ENCODE data around the gene MCM3AP.
A peak's percentile ranks its signal among the peaks of the same experiment; 100 is the strongest.
"Not testable (repeated sequence)": the region's sequence is repeated elsewhere in the genome, so short reads cannot be mapped to it uniquely, and the experiment has no call there.

The MCM3AP gene

DNA sequence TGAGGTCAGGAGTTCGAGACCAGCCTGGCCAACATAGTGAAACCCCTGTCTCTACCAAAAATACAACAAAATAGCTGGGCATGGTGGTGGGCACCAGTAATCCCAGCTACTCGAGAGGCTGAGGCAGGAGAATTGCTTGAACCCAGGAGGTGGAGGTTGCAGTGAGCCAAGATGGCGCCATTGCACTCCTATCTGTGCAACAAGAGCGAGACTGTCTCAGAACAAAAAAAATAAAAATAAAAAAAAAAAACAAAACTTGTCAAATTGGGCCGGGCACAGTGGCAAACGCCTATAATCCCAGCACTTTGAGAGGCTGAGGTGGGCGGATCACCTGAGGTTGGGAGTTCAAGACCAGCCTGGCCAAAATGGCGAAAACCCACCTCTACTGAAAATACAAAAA is 24.8 kb upstream of the MCM3AP start:
- not testable (repeated sequence) for DNase-seq

- no peak for DNase-seq
These were observed 23.0 kb upstream of the MCM3AP start for GRCh38 chr21:46308431-46308830.

DNA sequence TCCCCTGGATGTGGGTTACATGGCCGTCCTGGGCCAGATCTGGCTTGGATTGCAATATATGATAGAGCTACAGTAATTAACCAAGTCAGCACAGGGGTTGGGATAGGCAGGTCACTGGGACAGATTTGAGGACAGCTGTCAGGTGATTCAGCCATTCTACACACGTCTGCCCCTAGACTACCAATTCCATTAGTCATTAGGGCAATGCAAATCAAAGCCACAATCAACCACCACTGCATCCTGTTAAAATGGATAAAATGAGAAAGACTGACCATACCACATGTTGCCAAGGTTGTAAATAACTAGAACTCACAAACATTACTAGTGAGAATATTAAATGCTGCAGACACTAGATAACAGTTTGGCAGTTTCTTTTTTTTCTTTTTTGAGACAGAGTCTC is 22.2 kb upstream of the MCM3AP start:
- no peak for DNase-seq

GRCh38 chr21:46304955-46305354 is 19.5 kb upstream of the MCM3AP start:
- no peak for DNase-seq

GRCh38 chr21:46304437-46304836 is 19.0 kb upstream of the MCM3AP start:
- DNase-seq = no peak

GRCh38 chr21:46301759-46302158 is 16.3 kb upstream of the MCM3AP start:
- DNase-seq = no peak

GRCh38 chr21:46299167-46299566 is 13.8 kb upstream of the MCM3AP start:
- no peak for DNase-seq

DNA sequence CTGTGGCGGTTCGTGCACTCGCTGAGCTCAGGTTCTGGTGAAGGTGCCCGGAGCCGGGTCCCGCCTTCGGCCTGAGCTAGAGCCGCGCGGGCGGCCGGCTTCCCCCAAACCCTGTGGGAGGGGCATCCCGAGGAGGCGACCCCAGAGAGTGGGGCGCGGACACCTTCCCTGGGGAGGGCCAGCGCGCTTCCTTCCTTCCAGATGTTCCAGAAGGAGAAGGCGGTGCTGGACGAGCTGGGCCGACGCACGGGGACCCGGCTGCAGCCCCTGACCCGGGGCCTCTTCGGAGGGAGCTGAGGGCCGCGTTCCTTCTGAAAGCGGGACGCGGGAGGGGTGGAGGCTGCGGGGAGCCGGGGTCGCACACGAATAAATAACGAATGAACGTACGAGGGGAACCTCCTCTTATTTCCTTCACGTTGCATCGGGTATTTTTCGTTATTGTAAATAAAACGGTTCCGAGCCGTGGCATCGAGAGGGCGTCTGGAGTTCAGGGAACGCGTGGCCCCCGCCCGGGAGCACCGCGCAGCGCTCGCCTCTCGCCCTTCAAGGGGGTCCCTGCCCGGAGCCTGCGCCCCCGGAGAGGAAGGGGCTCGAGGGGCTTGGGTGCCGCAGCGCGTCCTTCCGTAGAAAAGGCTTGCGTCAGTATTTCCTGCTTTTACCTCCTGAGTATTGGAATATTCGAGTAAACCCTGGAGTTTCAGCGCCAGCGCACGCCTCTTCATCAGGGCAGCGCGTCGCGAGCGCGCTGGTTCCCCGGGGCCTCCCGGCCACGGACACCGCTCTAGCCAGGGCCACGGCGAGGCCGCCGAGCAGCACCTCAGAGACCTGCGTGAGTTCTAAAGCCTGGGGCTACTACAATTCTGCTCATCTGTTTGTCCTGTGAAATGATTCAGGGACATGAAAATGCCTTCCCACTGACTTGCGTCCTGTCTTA is 12.2 kb upstream of the MCM3AP start:
- DNase-seq = no peak

GRCh38 chr21:46295996-46296752 is 10.8 kb upstream of the MCM3AP start:
- DNase-seq = peak; percentile 84 to 89

GRCh38 chr21:46295177-46295770 is 9.9 kb upstream of the MCM3AP start:
- DNase-seq = no peak

DNA sequence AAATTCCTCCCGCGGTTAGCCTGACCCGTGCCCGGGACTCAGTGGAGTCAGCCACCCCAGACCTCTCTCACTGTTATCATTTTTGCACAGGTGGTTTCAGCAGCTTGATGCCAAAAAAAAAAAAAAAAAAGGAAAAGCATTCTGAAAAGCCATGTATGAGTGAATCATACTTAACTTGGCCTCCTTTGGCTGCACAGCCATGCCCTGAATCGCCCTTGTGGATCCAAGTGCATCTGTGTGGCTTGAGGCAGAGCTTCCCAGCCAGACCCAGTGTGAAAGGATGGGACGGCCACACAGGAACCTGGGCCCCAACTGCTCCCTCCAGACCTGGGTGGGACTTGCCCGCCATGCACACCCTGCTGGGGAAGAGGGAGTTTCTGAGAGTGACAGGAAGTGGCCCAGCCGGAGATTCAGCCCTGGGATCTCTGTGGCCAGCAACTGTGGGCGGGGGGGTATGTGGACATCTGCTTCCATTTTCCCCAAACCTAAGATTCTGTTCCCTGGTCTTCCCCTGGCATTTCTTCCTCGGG is 9.3 kb upstream of the MCM3AP start:
- DNase-seq = peak; percentile 80 to 83

GRCh38 chr21:46291561-46291960 is 6.2 kb upstream of the MCM3AP start:
- DNase-seq = no peak

DNA sequence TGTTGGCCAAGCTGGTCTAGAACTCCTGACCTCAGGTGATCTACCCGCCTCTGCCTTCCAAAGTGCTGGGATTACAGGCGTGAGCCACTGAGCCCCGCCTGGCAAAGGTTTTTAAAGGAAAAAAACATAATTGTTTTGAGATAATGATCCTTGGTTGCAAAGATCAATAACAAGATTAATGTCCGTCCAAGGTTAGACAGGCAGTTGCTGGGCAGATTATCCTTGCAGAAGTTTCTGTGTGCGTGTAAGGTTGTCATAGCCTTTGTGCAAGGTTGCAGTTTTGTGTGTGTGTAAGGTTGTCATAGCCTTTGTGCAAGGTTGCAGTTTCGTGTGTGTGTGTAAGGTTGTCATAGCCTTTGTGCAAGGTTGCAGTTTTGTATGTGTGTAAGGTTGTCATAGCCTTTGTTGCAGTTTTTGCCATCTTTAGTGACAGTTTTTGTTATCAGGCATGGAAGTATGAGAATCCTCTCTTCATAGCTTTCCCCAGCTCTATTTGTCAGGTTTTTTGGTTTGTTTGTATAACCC is 4.3 kb upstream of the MCM3AP start:
- DNase-seq = no peak

DNA sequence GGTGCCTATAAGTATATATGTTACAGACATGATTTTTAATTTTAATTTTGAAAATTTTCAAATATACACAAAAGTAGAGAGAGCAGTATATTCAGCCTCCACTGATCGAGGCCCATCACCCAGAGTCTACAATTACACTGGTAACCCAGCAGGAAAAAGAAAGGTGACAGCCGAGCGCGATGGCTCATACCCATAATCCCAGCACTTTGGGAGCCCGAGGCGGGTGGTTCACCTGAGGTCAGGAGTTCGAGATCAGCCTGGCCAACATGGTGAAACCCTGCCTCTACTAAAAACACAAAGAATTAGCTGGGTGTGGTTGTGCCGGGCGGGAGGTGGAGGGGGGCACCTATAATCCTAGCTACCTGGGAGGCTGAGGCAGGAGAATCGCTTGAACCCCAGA is 2.1 kb upstream of the MCM3AP start:
- DNase-seq = no peak

GRCh38 chr21:46286648-46287002 is 1.2 kb upstream of the MCM3AP start:
- peak; percentile 75 to 80 for DNase-seq

DNA sequence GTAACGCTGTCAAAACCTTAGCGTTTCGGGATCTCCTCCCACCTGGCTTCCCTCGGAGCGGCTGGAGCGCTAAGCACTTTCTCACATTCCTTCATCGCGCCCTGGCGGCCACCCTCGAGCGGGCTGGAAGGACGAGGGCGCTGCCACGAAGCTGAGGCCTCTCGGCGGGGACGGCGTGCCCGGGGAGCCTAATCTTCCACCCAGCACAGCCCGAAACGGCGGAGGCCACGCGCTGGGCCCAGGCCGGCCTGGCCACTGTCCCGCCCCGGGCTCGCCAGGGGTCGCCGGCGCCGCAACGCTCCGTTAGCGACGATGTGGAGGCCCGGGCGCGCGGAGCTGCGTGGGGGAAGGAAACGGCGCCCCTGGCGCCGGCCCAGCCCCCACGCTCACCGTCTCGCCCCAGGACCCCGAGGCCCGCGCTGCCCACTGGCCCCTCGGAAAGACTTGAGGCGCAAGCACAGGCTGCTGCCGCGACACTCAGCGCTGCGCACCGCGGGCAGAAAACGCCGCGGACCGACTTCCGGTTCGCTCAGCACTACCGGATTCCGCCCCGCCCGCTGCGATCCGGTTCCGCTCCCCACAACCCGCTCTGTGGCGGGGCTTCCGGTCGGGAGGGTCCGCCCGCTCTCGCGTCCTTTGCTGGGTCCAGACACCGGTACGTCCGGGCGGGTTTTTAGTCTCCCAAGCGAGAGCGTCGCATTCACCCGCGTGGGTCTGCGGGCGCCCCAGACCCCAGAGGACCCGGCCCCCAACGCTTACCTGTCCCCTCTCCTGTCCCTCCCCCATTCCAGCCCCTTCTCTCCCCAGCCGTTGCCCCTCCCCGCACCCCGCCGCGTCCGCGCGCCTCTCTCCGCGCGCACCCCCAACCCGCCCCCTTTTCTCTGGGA is 593 bp upstream of the MCM3AP start, which contains the start of gene YBEY:
Gene YBEY, plus strand, starts transcription at position 582 of the 887 bp plus-strand sequence. CDS start 572 bp downstream, outside the sequence.
- DNase-seq = peak; percentile 83 to 93

DNA sequence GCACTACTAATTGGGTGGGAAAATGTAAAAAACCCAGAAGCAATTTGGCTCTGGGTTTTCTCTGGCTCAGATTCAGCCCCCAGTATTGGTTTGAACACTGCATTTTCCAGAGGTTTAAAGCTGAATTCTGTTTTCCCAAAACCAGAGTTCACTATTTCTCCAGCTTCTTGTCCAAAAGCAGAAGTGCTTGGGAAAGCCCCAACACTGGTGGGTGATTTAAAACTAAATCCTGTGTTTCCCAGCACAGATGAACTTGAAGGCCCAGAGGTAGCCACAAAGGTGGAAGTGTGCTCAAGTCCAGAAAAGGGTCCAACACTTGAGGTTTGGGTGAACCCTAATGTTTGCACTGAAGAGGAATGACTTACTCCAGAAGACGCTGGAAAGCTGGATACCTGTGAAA is 678 bp downstream of the MCM3AP start:
- peak; percentile 62 to 65 for DNase-seq

- DNase-seq = peak in 1 of 2 donors; percentile 32
These were observed 1.2 kb downstream of the MCM3AP start for GRCh38 chr21:46284077-46284644.

GRCh38 chr21:46274797-46275390 is 10.5 kb downstream of the MCM3AP start:
- DNase-seq = no peak

- no peak for DNase-seq
These were observed 12.1 kb downstream of the MCM3AP start for GRCh38 chr21:46273341-46273740.

DNA sequence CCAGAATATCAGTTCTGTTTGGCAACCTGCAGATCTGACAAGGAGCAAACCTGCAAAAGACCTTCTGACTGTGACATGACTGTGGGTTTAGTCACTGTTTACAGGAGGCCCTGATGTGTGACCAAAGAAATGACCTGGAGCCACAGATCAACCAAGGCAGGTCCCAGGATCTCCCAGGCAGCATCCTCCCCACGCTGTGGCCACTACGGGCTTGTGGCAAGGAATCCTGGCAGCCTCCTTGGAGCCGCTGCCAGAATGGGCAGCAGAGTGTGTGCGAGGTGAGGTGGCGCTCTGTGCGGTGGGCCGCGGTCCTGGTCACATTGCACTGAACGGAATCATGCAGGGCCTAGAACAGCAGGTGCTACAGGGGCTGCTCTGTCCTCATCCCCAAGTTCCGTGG is 15.9 kb downstream of the MCM3AP start:
- no peak for DNase-seq

All from inflammatory macrophage treated with lipopolysaccharide for 1 hour (primary cell).